Fibroblast of the conjunctiva (primary cell): ENCODE data around the gene DOK6.

Experiments used
- DNase-seq: peaks from one replicate; pipeline ENCODE4 v3.0.0-alpha.2; 2010; ENCODE audit warnings: low read depth

The DOK6 gene

DNA sequence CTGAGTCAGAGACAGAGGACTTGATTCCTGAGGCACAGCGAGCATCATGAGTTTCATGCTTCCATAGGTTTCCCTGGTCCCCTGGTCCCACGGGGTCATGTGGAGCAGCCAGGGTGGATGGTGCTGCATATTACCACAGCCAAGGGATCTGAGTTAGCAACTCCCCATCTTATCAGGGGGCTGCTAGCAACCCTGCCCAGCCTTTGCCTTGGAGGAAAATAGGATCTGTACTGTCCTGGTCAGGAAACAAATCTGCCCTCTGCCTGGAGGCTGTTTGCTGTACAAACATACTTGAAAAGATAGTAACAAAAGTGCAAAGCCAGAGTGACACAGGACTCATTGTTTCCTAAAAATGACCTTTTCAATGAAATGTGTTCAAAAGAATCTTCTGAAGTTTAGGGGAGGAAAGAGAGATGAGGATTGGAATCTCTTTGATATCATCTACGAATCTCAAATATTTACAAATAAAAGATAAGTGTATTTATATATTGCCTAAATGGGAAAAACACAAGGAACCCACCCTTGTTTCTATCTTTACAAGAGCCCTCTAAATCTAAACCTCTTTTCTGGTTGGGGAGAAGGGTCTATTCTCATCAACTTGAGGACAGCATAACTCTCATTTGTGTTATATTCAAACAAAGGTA lies 352.2 kb downstream of the DOK6 start:
- DNase-seq = no peak

DNA sequence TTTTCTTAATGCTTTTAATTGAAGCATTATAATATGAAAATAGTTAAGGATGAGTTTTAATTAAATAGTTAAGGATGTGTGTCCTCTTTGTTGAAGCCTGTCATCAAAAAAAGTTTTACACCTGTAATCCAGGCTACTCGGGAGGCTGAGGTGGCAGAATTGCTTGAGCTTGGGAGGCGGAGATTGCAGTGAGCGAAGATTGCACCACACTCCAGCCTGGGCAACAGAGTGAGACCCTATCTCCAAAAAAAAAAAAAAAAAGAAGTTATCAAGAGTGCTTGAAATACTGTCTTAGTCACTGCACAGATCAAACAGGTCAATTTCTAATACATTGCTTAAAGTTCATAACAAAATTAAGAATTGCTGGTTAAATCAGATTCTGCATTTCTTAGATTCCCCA lies 353.4 kb downstream of the DOK6 start:
- DNase-seq = no peak

DNA sequence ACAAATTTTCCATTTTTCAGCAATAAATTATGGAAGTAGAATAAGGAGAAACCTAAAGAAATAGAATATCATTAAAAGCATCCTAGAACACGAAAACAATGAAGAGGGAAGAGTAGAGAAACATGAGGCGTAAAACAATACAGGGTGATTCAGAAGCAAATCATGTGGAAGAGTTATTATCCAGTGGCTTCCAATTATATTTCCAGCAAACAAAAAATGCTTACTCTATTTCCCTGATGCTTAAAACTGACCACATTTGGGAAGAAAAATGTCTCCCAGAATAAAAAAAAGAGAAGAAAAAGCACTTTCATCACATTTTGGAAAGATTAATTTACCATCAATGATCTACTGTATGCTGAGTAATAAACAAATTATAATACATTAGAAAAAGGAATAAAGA lies 354.4 kb downstream of the DOK6 start:
- no peak for DNase-seq

DNA sequence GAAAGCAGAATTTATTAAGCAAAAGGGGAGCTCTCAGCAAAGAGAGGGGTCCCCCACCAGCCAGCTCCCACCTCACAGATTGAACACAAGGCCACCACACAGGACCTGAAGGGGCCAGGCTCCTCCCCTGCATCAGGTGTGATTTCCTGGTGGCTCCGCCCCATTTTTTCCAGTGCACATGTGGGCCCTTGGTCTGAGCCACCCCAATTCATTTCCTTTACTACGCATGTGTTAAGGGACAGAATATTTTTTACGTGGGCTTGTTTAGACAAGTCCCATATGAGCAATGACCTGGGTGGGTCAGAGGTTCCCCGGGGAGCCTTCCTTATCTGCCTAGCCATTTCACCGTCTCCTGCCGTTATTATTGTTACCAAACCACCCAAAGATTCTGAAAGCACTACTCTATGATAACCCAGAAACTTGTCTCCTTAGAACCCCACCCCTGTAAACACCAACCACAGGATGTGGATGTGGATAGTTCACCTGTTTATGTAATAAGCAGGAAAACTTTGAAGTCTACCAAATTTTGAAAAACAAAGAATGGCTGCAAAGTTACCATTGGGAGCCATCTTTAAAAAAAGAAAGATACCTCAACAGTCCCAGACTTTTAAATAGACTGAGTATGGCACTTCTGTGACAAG lies 355.3 kb downstream of the DOK6 start:
- DNase-seq = no peak

DNA sequence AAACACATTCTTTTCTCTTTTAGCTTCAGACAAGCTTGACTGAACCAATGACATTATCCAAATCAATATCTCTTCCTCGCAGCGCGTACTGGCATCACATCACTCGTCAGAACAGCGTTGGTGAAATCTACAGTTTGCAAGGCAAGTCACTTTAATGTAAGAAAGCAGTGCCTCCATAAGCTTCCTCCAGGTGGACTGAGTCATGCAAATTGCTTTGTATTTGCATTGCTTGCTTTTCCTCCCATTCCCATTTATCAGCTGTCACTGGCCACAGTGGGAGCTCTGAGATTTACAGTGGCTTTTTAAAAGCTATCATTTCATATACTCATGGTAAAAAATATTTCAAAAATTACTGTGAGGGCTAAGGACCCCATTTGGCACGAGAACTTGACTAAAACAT lies 357.0 kb downstream of the DOK6 start:
- DNase-seq = no peak

DNA sequence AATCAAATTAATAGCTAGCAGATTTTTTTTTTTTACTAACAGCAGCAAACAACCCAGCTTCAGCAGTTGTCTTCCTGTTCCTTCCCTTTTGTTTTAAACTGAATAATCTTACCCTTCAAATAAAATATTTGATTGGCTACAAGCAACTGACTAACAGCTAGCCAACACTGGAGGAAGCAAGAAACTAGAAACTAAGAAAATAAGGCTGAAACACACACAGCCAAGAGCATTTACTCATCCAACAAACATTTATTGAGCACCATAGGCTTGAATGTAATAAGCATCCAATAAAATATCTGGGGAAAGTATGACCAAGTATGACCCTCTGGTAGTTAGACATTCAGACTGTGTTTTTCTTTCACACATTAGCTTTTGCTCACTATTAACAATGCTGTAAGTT lies 357.8 kb downstream of the DOK6 start:
- no peak for DNase-seq

DNA sequence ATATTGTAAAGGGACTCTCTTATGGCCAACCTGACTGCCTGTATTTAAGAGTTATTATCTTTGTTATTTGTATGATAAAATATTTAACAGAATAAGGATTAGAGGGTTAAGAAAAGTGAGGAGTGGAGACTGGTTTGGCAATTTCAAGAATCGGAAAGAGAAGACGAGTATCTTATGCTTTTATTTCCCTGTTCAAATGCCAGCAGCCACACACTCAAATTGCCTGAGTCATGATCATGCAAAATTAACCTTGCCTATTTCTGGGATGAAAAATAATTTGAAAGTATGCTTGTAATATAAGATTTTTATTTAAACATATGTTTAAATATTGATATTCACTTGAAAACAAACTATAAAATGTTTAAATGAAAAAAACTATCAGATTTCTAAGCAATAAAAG lies 358.4 kb downstream of the DOK6 start:
- DNase-seq = no peak

DNA sequence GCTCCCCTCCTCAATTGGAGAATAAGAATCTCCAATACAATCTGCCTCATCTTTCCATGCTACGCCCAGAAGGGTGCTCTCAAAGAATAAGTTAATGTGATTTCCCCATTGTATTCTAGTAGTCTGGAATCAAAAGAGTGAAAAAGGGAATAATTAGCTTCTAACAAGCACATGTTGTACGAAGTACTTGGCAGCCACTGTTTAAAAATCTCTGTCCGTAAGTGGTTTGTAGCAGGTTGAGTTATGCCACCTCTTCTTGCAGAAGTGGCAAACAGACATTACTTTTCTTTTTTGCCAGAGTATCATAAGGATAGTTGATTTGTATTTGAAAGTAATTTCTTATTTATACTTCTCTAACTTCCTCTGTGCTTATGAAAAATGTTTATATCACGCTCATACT lies 362.3 kb downstream of the DOK6 start:
- no peak for DNase-seq

DNA sequence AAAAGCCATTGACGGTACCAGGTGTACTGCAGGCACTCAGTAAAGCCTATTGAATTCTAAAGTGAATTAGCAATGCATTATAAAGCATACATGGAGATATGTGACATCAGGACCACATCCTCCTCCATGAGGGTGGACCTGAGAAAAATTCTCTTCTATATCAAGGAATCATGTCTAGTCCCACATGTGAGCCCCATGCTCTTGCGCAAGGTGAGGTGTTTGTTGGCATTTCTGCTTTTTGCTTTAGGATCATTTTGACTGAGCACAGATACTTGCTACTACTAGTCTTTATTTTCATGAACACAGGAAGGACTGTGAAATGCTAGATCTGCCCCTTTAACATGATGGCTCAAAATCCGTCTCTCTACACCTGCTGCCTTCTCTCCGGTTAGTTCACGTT lies 363.1 kb downstream of the DOK6 start:
- no peak for DNase-seq

DNA sequence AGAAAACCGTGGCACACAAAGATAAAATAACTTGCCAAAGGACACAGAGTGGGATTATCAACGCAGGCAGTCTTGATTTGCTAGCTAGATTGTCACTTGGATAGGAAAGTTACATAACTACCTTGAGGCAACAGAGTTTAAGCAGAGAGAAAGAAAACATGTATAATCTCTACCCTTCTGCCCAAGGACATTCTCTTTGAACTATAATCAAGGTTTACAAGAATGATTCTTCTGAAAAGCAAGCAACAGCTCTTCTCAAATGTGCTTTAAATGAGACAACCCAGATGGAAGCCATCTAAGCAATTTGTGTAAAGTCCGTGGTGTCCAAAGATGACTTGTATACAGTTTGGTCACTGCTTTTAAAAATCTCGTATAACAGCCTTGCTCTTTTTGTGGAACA lies 369.6 kb downstream of the DOK6 start:
- no peak for DNase-seq

DNA sequence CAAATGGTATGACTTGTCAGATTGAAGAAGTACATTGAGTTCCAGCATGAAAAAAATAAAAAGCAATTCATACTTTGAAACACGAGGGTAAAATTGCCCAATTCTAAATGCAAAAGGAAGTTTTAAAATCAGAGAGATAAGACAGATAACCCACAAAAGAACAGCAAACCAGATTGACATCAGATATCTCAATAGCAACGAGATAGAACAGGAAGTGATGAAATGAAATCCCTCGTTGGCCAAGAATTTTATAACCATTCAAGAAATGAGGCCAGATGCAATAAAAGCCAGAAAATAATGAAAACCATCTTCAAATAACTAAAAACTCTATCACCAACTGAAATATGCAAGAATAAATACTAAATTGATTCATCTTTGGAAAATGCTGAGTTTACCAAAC lies 374.1 kb downstream of the DOK6 start:
- DNase-seq = peak; percentile 44

DNA sequence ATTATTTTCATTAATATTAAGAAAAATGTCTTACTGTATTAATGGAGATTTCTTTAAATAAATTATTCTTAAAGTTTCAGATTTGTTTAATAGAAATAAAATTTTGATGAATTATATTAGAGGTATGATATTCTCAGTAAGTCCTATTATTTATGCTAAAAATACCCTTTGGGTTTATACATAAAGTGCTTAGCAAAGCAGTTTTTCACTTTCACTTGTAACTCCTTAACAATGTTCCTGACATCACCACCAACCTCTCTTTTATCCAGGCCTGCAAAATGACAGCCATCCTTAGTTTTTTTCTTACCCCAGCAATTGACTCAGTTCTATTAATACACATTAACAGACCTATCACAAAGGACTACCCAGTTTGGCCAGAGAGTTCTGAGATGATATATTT lies 376.6 kb downstream of the DOK6 start:
- no peak for DNase-seq

DNA sequence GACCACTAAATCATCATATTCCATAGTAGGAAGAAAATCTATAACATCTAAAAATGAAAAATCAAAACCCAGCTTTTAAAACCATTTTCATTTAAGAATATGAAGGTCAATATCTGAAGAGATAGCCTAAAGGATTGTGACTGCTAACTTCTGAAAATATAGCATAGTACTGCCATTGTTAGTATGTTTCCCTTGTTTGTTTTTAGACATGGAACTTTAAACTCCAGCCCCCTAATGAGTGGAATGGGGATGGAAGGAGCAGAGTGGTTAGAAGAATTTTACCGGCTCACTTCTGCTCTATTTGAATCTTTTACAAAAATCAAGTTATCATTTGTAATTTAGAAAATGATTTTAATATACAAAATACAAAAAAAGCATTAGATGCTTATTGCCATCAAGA lies 378.0 kb downstream of the DOK6 start:
- no peak for DNase-seq

DNA sequence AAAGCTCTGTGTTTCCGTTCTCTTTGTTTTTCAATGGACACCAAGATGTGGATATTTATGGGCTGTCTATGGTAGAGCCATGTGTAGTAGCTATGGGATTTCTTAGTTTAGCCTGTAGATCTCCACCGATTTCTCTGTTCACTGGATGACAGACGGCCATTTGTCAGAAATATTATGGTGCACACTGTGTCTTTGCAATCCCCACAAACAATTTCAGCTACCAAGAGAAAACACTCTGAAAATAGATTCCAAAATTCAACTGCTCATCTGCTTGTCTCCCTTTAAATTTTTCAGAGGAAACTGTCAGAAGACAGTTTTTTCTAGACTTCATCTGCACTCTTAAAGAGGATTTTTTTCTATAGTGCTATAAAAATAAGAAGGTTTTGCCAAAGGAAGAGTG lies 380.2 kb downstream of the DOK6 start:
- no peak for DNase-seq

DNA sequence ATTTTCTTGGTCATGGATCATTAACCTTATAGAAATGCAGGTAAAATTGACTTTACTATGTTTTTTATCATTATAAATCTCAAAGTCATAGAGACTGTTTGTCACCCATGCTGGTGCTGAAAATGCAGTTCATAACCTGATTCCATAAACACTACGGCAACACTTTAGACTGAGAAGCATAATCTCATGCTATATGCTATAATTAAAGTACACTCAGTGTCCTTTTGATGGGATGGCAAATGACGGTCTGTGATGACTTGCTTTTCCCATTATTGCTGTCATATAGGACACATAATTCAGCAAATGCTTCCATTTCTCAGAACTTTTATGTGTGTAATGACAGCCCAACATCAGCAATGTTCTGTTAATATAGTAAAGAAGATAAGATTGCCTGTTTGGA lies 384.1 kb downstream of the DOK6 start:
- no peak for DNase-seq

DNA sequence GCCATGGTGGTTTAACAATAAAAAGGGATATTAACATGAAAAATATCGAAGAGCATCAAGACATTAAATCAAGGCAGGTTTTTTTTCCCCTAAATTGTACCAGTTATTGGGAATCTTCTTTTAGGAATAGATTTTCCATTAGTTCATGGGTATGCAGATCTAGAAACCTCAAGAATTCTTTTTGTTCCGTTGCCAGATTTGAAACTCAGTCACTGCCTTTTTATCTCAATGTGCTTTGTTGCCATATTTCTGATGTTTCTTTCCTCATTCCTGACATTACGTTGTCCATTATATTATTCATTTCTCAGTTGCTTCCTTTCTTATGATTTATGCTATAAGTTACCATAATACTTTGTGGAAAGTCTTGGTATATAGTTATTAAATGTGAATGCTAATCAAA lies 384.8 kb downstream of the DOK6 start:
- DNase-seq = no peak

DNA sequence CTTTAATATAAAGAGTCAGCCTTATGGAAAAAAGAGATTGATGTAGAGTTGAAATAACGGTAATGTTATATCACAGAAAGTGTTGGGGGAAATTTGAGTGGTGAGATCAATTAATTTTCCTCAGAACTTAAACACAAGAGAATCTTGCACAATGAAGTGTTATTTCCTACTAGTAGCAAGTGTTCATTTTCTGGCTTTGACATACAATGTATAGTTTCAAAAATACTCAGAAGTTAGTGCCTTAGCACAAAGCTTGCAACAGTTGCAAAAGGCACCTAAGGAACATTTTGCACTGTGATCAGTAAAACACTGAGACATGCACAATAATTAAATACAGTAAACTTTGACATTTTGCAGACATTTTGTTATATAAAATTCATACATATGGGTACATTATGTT lies 385.7 kb downstream of the DOK6 start:
- no peak for DNase-seq

DNA sequence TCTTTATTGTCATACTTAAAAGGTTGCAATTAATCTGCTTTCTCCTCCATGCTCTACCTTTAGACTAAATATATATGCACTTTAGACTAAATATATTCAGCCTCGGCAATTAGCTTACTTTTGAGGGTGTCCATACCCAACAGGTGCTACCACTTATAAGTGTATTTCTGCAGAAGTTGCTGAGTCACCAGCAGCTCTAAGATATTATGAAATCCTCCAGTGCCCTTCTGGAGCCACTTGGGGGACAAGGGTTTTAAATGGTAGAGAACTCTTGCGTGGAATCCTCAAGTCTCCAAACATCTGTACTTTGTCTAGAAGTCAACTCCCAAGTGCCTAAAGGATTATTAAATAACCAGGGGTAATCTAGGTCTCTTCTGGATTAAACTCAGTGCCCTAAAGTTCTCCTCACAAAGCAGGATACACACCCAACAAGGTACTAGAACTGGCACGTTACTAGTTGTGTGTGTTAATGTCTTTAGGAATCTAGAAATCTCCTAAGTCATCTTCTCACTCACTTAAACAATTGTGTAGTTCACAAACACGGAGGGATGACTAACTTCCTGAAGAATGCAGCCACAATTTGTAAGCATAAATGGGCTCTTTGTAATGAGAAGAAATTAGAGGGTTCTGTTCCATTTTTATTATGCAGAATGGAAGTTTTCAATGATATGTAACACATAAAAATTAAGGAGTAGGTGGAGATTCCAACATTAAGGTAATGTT lies 387.3 kb downstream of the DOK6 start:
- DNase-seq = no peak

DNA sequence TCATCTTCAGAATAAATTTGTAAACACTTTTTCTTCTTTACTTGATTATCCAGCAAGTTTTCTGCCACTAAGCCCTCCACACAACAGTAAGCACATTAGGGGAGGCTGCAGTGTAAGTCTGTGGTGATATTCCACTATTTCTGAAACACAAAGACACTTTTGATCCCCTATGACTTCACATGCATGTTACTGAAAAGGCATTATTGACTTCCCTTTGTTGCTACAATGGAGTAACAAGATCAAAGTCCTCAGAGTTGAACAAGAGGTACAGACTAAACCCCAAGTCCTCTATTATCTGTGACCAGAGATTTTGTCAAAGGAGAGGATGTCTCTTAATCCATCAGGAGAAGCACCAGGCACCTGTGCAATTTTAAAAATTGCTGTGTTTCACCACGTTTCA lies 389.1 kb downstream of the DOK6 start:
- no peak for DNase-seq

DNA sequence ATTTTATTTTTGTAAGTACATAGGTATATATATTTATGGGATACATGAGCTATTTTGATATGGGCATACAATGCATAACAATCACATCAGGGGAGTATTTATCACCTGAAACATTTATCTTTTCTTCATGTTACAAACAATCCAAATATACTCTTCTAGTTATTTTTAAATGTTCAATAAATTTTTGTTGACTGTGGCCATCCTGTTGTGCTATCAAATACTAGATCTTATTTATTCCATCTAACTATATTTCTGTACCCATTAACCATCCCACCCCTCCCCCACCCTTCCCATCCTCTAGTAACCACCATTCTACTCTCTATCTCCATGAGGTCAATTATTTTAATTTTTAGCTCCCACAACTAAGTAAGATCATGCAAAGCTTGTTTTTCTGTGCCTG lies 390.0 kb downstream of the DOK6 start:
- DNase-seq = no peak

DNA sequence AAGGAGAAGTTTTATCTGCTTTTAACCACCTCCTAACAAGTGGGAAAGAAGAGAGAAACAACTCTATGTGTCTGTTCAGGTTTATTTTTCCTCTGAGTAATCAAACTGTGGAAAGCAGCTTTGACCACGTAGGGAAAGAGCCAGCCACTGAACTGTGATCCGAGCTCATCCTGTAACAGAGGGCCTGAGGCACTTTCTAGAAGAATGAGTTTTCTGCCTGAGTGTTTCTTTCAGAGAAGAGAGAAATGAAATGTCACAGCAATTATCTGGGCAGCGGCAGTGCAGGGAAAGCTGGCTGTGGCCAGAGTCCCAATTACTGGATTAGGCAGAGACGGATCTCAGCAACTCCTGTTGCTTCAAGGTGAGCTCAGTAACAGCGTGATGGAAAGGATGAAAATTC lies 395.1 kb downstream of the DOK6 start:
- DNase-seq = no peak

DNA sequence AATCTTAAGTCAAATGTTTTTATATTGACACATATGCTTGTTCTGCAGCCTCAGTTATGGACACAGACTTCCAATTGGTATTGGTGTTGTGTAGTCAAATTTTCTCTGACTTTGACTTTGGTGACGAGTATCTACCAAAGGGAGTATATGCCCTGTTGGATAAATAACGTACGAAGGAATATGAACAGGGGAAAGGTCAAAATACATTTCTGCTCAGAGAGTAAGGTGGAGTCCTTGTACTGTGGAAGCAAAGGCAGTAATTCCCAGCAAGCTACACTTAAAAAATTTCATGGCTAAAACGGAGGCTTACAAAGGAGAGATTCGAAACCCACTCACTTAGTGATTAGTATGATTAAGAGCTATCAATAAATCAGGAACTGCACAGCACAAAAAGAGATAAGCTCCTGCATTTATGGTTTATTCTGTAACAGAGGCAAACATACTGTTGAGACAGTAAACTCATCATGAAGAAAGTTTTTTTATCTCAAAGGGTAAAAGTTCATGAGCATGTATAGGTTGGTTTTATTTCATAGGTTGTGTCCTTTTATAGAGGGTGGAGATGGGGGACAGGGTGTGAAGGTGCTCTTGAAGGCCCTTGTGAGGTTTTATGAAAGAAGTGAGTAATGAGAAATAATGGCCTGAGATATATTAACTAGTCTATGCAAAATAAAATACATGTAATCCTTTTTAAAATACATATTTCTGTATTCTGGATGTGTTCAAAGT lies 404.3 kb downstream of the DOK6 start:
- no peak for DNase-seq

DNA sequence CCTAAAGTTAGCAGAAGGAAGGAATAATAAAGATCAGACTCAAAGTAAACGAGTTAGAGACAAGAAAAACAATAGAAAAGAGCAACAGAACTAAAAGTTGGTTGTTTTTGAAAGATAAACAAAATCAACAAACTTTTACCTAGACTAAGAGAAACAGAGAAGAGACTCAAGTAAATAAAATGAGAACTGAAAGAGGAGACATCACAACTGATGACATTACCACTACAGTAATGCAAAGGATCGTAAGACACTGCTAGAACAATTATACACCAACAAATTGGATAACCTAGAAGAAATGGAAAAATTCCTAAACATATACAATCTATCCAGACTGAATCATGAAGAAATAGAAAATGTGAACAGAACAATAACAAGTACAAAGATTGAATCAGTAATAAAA lies 407.7 kb downstream of the DOK6 start:
- no peak for DNase-seq
